Lower leg skin (tissue), 3 donors: Measurements from ENCODE around the gene POU2AF2.

ENCODE experiments used
- CTCF ChIP-seq, 3 donors: fragments of 450-650 bp; IDR thresholded peaks; one replicate each; pipeline ENCODE4 v1.5.1; 2016; ENCODE audit warnings: antibody characterized with exemption in 3 of 3, mild to moderate bottlenecking in 3 of 3, moderate library complexity in 2 of 3
- POLR2A ChIP-seq, 2 donors: fragments of 450-650 bp; IDR thresholded peaks; one replicate each; pipeline ENCODE4 v1.6.1; 2016 to 2017; ENCODE audit warnings: antibody characterized with exemption in 2 of 2, mild to moderate bottlenecking in 1 of 2, moderate library complexity in 1 of 2

DNA sequence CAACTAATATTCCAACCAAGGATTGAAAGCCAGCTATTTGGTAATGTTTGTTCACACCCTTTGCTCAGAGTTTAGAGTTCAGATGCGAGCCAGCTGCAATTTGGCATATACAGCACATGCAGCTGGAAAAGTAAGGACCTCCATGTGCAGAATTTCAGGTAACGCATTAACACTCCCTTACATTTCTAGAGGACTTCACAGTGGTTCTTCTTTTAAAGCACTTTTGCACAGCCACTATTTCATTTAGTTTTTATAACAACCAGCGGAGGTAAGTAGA, 56.3 kb downstream of the POU2AF2 start:
- TF ChIP-seq CTCF (IDR thresholded peaks at IDR 0.05) = no peak
- no peak for TF ChIP-seq POLR2A (IDR thresholded peaks at IDR 0.05)
